Inflammatory macrophage treated with lipopolysaccharide for 4 hours (primary cell): ENCODE results near the gene DNAJA3.

Experiments used
- DNase-seq: peaks from one replicate; pipeline ENCODE4 v3.0.0-alpha.2; 2020

DNAJA3 gene

DNA sequence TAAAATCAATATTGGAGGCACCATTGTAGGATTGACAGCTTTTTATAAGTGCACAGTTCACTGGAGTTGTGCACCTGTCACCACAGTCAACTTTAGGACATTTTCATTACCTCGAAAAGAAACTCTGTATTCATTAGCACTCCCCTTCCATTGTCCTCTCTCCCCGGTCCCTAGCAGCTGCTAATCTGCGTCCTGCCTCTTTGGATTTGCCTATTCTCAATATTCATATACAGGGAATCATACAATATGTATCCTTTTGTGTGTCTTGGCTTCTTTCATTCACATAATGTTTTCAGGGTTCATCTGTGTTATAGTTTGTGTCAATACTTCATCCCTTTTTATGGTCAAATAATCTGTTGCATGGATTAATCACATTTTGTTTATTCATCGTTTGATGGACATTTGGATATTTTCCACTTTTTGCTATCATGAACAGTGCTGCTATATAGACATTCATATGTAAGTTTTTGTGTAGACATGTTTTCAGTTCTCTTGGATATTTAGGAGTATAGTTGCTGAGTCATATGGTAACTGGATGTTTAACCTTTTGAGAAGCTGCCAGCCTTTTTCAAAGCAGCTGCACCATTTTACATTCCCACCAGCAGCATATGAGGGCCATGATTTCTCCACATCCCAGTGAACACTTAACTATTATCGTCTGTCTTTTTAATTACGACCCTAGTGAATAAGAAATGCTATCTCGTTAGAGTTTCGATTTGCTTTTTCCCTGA, 9.8 kb downstream of the DNAJA3 start:
- no peak for DNase-seq

DNA sequence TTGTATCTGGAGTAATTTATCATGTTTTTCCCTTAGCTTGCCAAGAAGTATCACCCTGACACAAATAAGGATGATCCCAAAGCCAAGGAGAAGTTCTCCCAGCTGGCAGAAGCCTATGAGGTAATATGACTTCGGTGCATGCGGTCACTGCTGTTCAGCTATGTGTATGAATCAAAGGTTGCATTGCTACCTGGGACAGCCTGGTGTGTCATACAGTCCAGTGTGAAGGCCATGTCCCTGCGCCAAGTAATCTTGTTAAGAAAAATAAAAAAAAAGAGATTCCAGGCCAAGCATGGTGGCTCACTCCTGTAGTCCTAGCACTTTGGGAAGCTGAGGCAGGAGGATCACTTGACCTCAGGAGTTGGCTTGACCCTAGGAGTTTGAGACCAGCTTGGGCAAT, 11.7 kb downstream of the DNAJA3 start:
- DNase-seq = no peak

DNA sequence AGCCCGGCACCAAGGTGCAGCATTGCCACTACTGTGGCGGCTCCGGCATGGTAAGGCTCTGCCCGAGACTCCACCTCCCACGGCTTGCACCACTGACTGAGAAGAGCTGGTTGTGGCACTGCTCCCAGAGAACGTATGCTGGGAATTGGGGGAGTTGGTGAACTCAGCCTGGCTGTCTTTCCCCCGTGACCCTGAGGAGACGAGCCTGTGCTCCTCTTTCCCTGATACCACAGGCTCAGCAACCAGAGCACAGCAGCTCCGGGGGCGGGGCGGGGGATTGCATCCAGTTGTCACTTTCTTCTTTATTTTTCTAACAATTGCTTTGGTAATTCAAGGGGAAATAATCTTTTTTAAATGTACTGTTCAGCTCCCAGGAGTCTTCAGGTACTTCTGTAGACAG, 16.7 kb downstream of the DNAJA3 start:
- DNase-seq = no peak

DNA sequence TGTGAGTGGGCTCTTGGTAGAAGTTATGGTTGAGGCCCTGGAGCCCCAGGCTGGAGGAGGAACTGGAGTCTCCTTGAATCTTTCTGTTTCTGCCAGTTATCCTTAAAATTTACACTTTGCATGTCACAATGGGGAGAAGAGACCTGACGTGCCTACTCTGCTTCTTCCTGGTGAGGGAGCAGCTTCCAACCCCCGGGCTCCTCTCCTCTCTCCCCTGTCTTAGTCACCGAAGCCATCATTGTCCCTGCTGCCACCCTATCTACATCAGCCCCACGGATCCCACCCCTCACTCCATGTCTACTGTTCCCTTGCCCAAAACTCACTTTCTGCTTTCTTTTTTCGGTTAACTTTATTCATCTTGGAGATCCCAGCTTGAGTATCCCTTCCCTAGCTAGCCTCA, 17.6 kb downstream of the DNAJA3 start:
- no peak for DNase-seq

- DNase-seq = no peak
Measured at GRCh38 chr16:4443986-4444385, 18.3 kb downstream of the DNAJA3 start.

DNA sequence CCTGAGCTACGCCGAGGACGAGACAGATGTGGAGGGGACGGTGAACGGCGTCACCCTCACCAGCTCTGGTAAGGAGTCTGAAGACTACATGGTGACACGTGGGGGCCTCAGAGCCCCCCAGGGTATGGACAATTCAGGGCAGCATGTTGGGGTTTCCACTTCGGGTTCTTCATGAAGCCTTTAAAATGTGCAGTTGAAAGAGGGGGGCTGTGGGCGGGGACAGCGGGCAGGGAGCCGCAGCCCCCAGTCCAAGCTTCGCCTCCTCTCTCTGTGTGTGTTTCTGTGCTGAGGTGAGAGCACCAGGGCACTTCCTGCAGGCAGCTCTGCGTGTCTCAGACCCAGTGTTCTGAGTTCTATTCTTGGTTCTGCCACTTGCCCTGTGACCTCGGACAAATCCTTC, 24.8 kb downstream of the DNAJA3 start:
- no peak for DNase-seq

- DNase-seq = no peak
Measured at GRCh38 chr16:4450931-4451519, 25.4 kb downstream of the DNAJA3 start.

DNA sequence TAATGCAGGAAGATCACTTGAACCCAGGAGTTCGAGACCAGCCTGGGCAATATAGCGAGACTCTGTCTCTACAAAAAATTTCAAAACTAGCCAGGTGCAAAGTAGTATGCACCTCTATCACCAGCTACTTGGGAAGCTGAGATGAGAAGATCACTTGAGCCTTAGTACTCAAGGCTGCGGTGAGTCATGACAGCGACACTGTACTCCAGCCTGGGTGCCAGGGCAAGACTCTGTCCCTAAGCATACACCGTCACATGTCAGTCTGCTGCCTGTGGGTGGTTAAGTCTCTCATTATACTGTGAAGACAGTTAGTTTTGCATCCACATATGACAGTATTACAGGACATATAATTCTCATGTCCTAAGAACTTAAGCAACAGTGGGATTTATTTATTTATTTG, 27.0 kb downstream of the DNAJA3 start:
- peak; percentile 4 for DNase-seq

DNA sequence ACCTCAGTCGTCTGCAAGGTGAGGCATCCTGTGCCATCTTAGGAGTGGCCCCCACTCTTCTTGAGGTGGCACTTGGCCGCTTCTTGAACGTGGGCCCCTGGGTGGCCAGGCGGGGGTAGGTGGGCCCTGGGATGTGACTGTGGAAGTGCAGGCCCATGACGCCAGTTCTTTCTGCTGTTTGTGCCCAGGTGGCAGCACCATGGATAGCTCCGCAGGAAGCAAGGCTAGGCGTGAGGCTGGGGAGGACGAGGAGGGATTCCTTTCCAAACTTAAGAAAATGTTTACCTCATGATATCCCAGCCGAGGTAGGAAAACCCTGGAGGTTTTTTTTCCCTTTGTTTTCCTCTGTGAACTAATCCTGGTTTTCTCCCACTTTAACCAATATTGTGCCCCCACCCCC, 29.0 kb downstream of the DNAJA3 start:
- no peak for DNase-seq

- DNase-seq = no peak
Measured at GRCh38 chr16:4455081-4455480, 29.4 kb downstream of the DNAJA3 start.

- no peak for DNase-seq
Measured at GRCh38 chr16:4455951-4456350, 30.3 kb downstream of the DNAJA3 start.

GRCh38 chr16:4460936-4461249, 35.2 kb downstream of the DNAJA3 start:
- no peak for DNase-seq

- DNase-seq = no peak
Measured at GRCh38 chr16:4461250-4462085, 35.8 kb downstream of the DNAJA3 start.

DNA sequence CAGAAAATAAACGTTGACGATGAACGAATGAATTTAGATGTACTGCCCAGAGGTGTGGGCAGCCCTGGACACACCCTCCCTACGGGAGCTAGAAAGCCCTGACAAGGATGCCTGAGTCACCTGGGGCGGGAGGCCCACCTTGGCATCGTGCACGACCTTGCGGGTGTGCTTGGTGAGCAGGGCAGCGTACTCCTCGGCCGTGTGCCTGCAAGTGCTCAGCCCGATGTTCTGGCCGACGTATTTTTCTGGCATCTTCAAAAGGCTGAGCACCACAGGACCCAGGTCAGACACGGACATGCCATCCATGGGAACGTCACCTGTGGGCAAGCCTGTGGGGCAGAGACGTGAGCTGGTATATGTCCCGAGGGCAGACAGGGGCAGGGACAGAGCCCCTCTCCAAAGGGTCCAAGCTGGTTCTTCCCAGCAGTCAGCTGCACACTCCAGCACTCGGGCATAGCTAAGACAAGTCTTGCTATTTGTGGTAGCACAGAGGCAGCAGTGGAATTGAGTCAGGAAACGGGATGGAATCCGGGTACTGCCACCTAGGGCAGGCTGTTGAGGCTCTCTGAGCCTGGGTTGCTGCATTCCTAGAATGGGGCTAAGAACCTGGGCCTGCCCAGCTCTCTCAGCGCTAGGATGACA, 38.0 kb downstream of the DNAJA3 start:
- no peak for DNase-seq

- DNase-seq = no peak
Measured at GRCh38 chr16:4465977-4466779, 40.5 kb downstream of the DNAJA3 start.

DNA sequence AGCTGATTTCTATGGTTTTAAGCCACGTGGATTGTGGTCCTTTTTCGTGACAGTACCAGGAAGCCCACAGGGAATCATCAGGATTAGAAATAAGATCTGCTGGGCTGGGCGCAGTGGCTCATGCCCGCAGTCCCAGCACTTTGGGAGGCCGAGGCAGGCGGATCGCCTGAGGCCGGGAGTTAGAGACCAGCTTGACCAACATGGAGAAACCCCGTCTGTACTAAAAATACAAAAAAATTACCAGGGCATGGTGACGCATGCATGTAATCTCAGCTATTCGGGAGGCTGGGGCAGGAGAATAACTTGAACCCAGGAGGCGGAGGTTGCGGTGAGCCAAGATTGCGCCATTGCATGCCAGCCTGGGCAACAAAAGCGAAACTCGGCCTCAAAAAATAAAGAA, 42.2 kb downstream of the DNAJA3 start:
- no peak for DNase-seq

DNA sequence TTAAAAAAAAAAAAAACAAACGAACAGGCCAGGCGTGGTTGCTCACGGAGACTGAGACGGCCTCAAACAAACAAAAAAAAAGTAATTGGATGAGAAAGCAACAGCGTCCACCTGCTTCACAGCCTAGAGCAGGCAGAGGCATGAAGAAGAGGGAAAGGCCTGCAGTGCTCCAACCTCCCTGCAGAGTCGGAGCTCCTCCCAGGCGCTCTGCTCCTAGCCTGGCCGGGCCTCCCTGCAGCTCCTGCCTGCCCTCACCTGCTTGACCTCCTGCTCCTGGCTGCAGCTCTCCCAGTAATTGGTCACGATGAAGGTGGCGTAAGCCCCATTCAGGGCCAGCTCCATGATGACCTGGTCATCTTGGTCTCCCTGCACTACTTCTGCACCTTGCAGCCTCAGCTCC, 43.3 kb downstream of the DNAJA3 start:
- no peak for DNase-seq

DNA sequence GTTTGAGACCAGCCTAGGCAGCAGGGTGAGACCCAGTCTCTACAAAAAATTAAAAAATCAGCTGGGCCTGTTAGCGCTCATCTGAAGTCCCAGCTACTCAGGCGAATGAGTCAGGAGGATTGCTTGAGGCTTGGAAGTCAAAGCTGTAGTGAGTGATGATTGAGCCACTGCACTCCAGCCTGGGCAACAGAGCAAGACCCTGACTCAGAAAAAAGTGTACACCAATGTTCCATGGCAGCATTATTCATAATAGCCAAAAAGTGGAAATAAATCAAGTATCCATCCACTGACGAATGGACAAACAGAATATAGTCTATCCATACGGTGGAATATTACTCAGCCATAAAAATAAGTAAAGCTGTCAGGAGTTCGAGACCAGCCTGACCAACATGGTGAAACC, 46.2 kb downstream of the DNAJA3 start:
- no peak for DNase-seq

- peak; percentile 9 for DNase-seq
Measured at GRCh38 chr16:4472880-4473279, 47.2 kb downstream of the DNAJA3 start.

GRCh38 chr16:4474192-4474961, 48.7 kb downstream of the DNAJA3 start, which contains the start of gene NMRAL1:
Gene NMRAL1 (minus strand): TSS chr16:4474625. CDS start chr16:4474132, 493 bp downstream.
- DNase-seq = peak; percentile 89

GRCh38 chr16:4475880-4476788, 50.5 kb downstream of the DNAJA3 start, which contains the start of gene HMOX2:
Gene HMOX2 (plus strand): TSS chr16:4476398. CDS start chr16:4505525, 29,127 bp downstream.
- peak; percentile 92 for DNase-seq
